HG03025 (cell line): Measurements from ENCODE around the gene IDH2.

Source experiments
- ATAC-seq: cut with Tn5 transposase; IDR thresholded peaks from one replicate; pipeline ENCODE4 v1.9.1; 2021; ENCODE audit warnings: mild to moderate bottlenecking, moderate library complexity; ENCODE audit not compliant: unreplicated experiment, low FRiP score

The IDH2 gene

GRCh38 chr15:90067953-90068606 is 34.2 kb downstream of the IDH2 start:
- ATAC-seq, result no peak

GRCh38 chr15:90067181-90067952 is 34.9 kb downstream of the IDH2 start:
- ATAC-seq, result no peak

GRCh38 chr15:90065682-90066049 is 36.6 kb downstream of the IDH2 start:
- ATAC-seq, result no peak

GRCh38 chr15:90064911-90065681 is 37.2 kb downstream of the IDH2 start:
- ATAC-seq, result no peak

- ATAC-seq, result no peak
Observed at GRCh38 chr15:90063770-90064247, 38.5 kb downstream of the IDH2 start.

GRCh38 chr15:90062973-90063769 is 39.1 kb downstream of the IDH2 start:
- no peak for ATAC-seq

- no peak for ATAC-seq
Observed at GRCh38 chr15:90062462-90062932, 39.8 kb downstream of the IDH2 start.

GRCh38 chr15:90062023-90062442 is 40.2 kb downstream of the IDH2 start:
- no peak for ATAC-seq

GRCh38 chr15:90060797-90061196 is 41.5 kb downstream of the IDH2 start:
- no peak for ATAC-seq

GRCh38 chr15:90059208-90059985 is 42.9 kb downstream of the IDH2 start:
- peak; percentile 67 for ATAC-seq

GRCh38 chr15:90058775-90059174 is 43.5 kb downstream of the IDH2 start:
- no peak for ATAC-seq

- peak; percentile 36 for ATAC-seq
Observed at GRCh38 chr15:90058308-90058707, 44.0 kb downstream of the IDH2 start.

GRCh38 chr15:90056529-90056928 is 45.7 kb downstream of the IDH2 start:
- no peak for ATAC-seq

GRCh38 chr15:90055182-90055581 is 47.1 kb downstream of the IDH2 start:
- ATAC-seq, result no peak

GRCh38 chr15:90054618-90055097 is 47.6 kb downstream of the IDH2 start:
- no peak for ATAC-seq

- no peak for ATAC-seq
Observed at GRCh38 chr15:90053685-90054466, 48.4 kb downstream of the IDH2 start.

- no peak for ATAC-seq
Observed at GRCh38 chr15:90051874-90052273, 50.4 kb downstream of the IDH2 start.
